HG03039 (cell line): ENCODE measurements around the gene MIXL1.

Experiments
- ATAC-seq: cut with Tn5 transposase; IDR thresholded peaks from one replicate; pipeline ENCODE4 v1.9.1; 2021; ENCODE audit warnings: mild to moderate bottlenecking, moderate library complexity; ENCODE audit not compliant: unreplicated experiment

The MIXL1 gene

GRCh38 chr1:226276077-226276682, 52.7 kb downstream of the MIXL1 start:
- ATAC-seq: no peak
